Left colon (tissue), 2 donors: ENCODE measurements around the gene DDIT4L. TPM values are rescaled to one million over a fixed set of nuclear protein-coding genes. Genes with fewer than 3 reads are reported as not detected.
"Not testable (repeated sequence)": the region's sequence is repeated elsewhere in the genome, so short reads cannot be mapped to it uniquely, and the experiment has no call there.

ENCODE experiments used
- ATAC-seq: fragments of 200-7000 bp; cut with Tn5 transposase; one replicate; pipeline ENCODE4 v1.9.1; 2020; ENCODE audit warnings: mild to moderate bottlenecking, moderate library complexity
- DNase-seq, 2 donors: peaks; one replicate each; pipeline ENCODE4 v3.0.0-alpha.2; 2020
- intact Hi-C, 2 donors: fragments of 100-400 bp; cut with DNase I in 1 of 2; cut with micrococcal nuclease in 1 of 2; formaldehyde crosslinking; loops; one replicate each; pipeline versions ENCODE4 v1.11.2 to v1.14.0; 2022; cut with DNase I, micrococcal nuclease
- total RNA-seq, 2 donors: library from RNA; stranded (reverse); fragmentation: NEBNext Ultra II Directional; extraction: Animal tissue kit (Norgen Biotek cat#: 25700); gene quantifications; one replicate each; pipeline ENCODE4 v1.2.1, GENCODE V29; 2021
- donor health status: DM: no; HTN: no; CAD: no.
- donor health status: DM: yes; HTN: yes; CAD: no.

Gene DDIT4L
- total RNA-seq, 2 donors from 2014 or later = 0.64 TPM; not detected in 1

DNA sequence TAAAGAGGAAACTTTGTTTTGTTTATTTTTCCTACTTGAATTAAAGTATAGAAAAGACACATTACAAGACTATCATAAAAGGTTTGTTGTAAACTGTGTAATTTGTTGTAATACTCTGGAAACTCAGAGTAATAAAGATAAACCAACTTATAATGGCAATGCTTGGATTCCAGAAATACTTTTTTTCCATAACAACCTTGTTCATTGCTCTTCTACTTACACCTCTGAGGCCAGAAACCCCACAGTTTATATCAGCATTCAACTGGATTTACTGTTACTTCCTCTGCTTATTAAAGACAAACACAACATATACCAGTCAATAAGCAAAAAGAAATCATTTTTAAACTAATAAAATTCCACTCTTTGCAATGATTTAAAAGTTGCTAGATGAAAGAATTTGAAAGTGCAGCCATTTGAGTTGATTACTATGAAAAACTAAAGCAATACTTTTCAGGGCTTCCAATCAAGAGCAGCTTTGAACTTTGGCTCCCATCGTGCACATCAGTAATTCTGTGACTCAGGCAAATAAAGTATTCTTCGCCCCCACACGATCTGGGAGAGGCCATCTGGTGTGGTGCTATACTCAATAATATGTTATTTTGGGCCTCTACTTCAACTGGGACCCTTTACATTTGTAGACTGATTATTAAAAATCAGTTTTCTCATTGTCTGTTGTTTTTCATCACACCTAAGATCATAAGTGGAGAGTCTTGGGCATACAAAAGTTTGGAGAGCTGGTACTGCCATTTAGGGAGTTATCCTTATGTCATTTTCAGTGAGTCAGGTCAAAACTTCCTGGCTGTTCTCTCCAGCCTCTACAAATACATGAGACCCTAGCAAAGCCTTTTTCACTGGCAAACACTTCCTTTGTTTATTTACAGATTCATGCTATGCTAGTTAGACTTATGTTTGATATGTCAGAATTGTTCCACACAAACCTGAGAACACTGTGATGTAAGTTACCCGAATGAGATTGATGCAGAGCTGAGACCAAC is 20.5 kb downstream of the DDIT4L start:
- DNase-seq (no peak), ATAC-seq (no peak)
- intact Hi-C loops = no loop called here

GRCh38 chr4:100168521-100168920 is 21.7 kb downstream of the DDIT4L start:
- intact Hi-C loops = no loop called here
- ATAC-seq (no peak), DNase-seq (no peak)

DNA sequence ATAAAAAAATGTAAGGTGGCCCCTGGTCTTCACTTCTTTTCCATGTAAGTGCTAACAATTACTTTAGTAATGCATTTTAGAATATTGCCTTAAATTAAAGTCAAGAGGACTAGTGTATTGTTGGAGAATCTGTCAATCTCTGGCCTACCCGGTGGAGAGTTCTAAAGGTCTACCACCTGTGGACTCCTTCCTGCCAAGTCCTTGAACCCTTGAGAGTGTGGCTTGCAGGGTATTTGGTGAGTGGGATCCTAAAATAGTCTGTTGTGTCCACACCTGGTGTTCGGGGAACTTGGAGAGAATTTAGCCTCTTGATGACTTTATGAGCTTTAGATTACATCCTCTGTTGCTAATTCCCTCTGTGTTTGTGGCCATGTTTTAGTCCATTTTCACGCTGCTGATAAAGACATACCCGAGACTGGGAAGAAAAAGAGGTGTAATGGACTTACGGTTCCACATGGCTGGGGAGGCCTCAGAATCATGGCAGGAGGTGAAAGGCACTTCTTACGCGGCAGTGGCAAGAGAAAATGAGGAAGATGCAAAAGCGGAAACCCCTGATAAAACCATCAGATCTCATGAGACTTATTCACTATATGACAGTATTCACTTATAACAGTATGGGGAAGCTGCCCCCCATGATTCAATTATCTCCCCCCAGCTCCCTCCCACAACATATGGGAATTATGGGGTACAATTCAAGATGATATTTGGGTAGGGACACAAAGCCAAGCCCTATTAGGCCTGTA is 23.8 kb downstream of the DDIT4L start:
- no peak for DNase-seq
- ATAC-seq = no peak
- intact Hi-C loops = no loop called here

DNA sequence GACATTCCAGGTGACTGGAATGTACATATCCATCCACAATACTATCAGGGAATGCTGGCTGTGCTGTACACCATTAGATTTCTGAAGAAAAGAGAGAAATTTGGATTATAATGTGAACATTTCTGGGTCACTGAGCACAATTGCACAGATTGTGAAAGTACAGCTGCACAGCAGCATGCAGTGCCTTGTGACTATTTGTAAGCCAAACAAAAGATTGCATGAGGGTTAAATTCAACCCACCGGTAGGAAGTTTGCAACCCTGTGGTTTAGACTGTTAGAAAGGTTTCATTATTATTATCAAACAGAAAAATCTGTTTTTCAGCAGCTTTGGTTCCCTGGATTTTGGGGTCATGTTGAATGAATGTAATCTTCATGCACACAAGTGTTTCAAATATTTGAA is 24.5 kb downstream of the DDIT4L start:
- intact Hi-C loops = no loop called here
- no peak for DNase-seq

GRCh38 chr4:100164808-100165760 is 25.2 kb downstream of the DDIT4L start:
- ATAC-seq = no peak
- intact Hi-C loops = no loop called here
- no peak for DNase-seq

More for the DNA sequence above, 24.5 kb downstream of the DDIT4L start:
- no peak for ATAC-seq

DNA sequence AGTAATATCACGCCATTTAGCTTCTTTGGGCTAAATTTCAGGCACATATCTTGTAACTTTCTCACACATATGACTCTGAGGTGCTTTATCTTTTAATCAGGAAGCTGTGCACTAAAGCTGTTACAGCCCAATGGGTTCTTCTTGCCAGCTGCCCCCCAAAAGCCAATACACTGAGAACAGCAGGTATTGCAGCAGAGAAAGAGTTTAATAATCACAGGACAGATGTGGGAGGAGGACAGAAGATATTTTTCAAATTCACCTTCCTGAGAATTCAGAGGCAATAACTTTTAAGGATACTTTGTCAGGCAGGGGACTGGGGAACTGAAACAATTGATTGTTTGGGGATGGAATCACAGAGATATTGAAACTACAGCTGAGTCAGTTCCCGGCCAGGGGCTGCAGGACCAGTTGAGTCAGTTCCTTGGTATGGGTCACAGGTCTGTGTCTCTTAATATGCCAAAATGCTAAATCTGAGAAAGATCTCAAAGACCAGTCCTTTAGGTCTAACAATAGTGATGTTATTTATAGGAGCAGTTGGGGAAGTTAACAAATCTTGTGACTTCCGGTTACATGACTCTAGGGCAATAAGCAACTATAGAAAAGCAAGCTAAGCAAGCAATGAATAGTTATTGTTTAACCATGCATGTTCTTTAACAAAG is 28.1 kb downstream of the DDIT4L start:
- DNase-seq (no peak), ATAC-seq (no peak)
- intact Hi-C loops = no loop called here

DNA sequence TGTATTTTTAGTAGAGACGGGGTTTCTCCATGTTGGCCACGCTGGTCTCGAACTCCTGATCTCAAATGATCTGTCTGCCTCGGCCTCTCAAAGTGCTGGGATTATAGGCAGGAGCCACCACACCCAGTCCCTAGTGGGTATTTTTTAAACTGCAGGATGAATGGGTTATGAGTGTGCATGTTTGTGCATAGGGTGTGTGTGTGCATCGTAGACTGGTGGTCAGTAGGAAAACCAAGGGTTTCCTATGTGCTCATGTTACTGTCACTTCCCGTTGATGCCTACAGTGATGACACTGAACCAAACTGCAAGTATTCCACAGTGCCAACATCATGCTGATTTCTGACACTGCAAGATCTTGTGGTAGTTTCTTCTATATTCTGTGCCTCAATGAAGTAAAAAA is 41.1 kb downstream of the DDIT4L start:
- DNase-seq (no peak), ATAC-seq (no peak)
- intact Hi-C loops = no loop called here

GRCh38 chr4:100147684-100148083 is 42.6 kb downstream of the DDIT4L start:
- ATAC-seq (no peak), DNase-seq (no peak)
- intact Hi-C loops = no loop called here

GRCh38 chr4:100147198-100147597 is 43.1 kb downstream of the DDIT4L start:
- DNase-seq (no peak), ATAC-seq (no peak)
- intact Hi-C loops = no loop called here

- intact Hi-C loops = no loop called here
- DNase-seq (no peak), ATAC-seq (no peak)
Measured at GRCh38 chr4:100146756-100147155, 43.5 kb downstream of the DDIT4L start.

DNA sequence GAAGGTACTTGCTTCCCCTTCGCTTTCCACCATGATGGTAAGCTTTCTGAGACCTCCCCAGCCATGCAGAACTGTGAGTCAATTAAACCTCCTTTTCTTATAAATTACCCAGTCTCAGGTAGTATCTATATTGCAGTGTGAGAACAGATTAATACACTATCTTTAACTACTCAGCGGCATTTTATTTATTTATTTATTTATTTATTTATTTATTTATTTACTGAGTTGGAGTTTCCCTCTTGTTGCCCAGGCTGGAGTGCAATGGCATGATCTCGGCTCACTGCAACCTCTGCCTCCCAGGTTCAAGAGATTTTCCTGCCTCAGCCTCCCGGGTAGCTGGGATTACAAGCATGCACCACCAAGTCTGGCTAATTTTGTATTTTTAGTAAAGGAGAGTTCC is 52.9 kb downstream of the DDIT4L start:
- DNase-seq, ATAC-seq, intact Hi-C loops: not testable (repeated sequence)

Other genes with a start within 250 kb of the DDIT4L start
- 10 to 100 TPM; 56.2 to 58.1 TPM for gene DNAJB14, start 243.8 kb downstream of the DDIT4L start, total RNA-seq
- gene H2AZ1, start 240.2 kb downstream of the DDIT4L start, total RNA-seq = 100 to 1,000 TPM; 140 to 165 TPM